Measurements from ENCODE around the gene CUBN. TPM values are rescaled to one million over a fixed set of nuclear protein-coding genes. Genes with fewer than 3 reads are reported as not detected.

Gene CUBN
- total and polyA plus RNA-seq, 2 of the 13 experiments (the other 11 are each of a cell fraction or from before 2014, with no cell fraction given): 0.27 to 0.32 TPM

DNA sequence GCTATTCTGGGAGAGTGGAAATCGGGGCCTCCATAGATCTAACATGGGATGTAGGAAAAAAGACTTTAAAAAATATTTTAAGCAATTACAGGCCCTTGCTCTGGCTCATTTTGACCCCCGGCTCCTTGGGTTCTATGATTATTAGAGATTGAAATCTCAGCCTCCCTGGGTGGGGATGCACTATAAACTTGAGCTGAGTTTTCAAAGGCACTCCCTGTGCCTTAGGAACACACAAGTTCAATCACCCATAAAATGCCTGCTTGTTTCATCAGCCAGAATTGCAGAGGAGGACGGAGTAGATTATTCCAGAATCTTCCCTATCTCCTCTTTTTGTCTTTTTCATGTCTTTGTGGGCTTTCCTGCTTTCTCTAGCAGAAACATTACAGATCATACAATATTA lies 145.4 kb downstream of the CUBN start (continued):
- TF ChIP-seq, protein P1, sequence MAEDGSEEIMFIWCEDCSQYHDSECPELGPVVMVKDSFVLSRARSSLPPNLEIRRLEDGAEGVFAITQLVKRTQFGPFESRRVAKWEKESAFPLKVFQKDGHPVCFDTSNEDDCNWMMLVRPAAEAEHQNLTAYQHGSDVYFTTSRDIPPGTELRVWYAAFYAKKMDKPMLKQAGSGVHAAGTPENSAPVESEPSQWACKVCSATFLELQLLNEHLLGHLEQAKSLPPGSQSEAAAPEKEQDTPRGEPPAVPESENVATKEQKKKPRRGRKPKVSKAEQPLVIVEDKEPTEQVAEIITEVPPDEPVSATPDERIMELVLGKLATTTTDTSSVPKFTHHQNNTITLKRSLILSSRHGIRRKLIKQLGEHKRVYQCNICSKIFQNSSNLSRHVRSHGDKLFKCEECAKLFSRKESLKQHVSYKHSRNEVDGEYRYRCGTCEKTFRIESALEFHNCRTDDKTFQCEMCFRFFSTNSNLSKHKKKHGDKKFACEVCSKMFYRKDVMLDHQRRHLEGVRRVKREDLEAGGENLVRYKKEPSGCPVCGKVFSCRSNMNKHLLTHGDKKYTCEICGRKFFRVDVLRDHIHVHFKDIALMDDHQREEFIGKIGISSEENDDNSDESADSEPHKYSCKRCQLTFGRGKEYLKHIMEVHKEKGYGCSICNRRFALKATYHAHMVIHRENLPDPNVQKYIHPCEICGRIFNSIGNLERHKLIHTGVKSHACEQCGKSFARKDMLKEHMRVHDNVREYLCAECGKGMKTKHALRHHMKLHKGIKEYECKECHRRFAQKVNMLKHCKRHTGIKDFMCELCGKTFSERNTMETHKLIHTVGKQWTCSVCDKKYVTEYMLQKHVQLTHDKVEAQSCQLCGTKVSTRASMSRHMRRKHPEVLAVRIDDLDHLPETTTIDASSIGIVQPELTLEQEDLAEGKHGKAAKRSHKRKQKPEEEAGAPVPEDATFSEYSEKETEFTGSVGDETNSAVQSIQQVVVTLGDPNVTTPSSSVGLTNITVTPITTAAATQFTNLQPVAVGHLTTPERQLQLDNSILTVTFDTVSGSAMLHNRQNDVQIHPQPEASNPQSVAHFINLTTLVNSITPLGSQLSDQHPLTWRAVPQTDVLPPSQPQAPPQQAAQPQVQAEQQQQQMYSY (CRISPR knock-in tag; IDR thresholded peaks at IDR 0.05): no peak

DNA sequence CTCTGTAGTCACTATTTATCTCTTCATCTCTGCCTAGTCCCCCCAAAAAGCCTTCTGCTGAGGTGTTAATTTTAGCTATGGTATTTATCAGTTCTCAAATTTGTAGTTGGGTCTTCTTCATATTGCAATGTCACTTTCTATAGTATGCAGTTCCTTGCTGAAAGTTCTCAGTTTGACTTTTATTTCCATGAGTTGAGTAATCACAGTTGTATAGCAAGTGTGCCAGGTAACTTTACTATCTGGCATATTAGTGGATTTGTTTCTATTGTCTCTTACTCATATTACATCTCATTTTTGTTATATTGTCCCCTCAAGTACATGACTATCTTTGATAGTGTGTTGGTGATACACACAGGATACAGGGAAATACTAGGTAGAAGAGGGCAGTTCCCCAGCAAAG lies 152.8 kb downstream of the CUBN start:
- Histone ChIP-seq H3K9me3 (ENCODE audit: low read length) (no peaks in the 10 kb centered on the region), H3K27me3 (ENCODE audit: control insufficient read depth in 1 of 2, insufficient read depth in 2 of 2, low read length in 2 of 2) (no peaks in the 10 kb centered on the region), H3K79me2 (ENCODE audit: insufficient read depth, low read length) (no peaks in the 10 kb centered on the region), H3K36me3 (replicated peaks in 1 of 2; ENCODE audit: control insufficient read depth in 1 of 2, insufficient read depth in 2 of 2, low read length in 2 of 2) (no peaks in the 10 kb centered on the region), H3K4me2 (ENCODE audit: low read depth, low read length) (no peak overlapping the region), H3K9ac (ENCODE audit: insufficient read depth, low read depth, low read length) (no peak overlapping the region), H2AFZ (ENCODE audit: low read length) (no peak overlapping the region), H3K27ac (ENCODE audit: extremely low read length, insufficient read depth, low read length) (no peak overlapping the region), H3K4me1 (ENCODE audit: insufficient read depth, low read length) (no peaks in the 10 kb centered on the region), H4K20me1 (ENCODE audit: insufficient read depth, low read length) (no peaks in the 10 kb centered on the region), H3K4me3 (replicated peaks in 1 of 3; ENCODE audit: insufficient read depth in 1 of 3, low read depth in 2 of 3, low read length in 3 of 3) (no peak overlapping the region)
- BruUV-seq (replicated peaks): no TSS peak
- in situ Hi-C loops (cut with HindIII; ENCODE audit: extremely low pct_ligation_motif_present, low pct_unique_long_range_greater_than_20kb) (no loop called here), intact Hi-C loops (cut with micrococcal nuclease; ENCODE audit: unreplicated experiment) (no loop called here)
- ATAC-seq (no peak), FAIRE-seq (no peak), DNase-seq (ENCODE audit: low spot score) (no peak)
- CTCF ChIA-PET (ENCODE audit: low intra/inter-chr PET ratio, low total read pairs): no interaction called here
- TF ChIP-seq CEBPG (CRISPR knock-in tag; IDR thresholded peaks at IDR 0.05) (no peak), EHMT2 (IDR thresholded peaks at IDR 0.05; ENCODE audit: borderline replicate concordance, low read depth, low read length) (no peak), BRCA1 (CRISPR knock-in tag; IDR thresholded peaks at IDR 0.05) (no peak), NFRKB (IDR thresholded peaks at IDR 0.05) (no peak), JUND (CRISPR knock-in tag; IDR thresholded peaks at IDR 0.05) (no peak), MIER3 (CRISPR knock-in tag; IDR thresholded peaks at IDR 0.05; ENCODE audit: borderline replicate concordance) (no peak), FOXK1 (CRISPR knock-in tag; IDR thresholded peaks at IDR 0.05; ENCODE audit: borderline replicate concordance, low read depth) (no peak)
- TF ChIP-seq, protein P2, sequence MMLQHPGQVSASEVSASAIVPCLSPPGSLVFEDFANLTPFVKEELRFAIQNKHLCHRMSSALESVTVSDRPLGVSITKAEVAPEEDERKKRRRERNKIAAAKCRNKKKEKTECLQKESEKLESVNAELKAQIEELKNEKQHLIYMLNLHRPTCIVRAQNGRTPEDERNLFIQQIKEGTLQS (CRISPR knock-in tag; IDR thresholded peaks at IDR 0.05): no peak
- POLR2A ChIA-PET: no interaction called here
